IMR-90 (cell line): Measurements from ENCODE around the gene DIP2C.

ENCODE experiments used
- BHLHE40 ChIP-seq: fragments of 150-350 bp; IDR thresholded peaks from 2 replicates; pipeline ENCODE4 v1.6.1; 2016; ENCODE audit warnings: mild to moderate bottlenecking, low read depth, low read length
- CEBPB ChIP-seq: IDR thresholded peaks from 2 replicates; pipeline ENCODE4 v1.6.1; 2012; ENCODE audit warnings: low read depth, low read length, improper control_type of control experiment
- CHD1 ChIP-seq: IDR thresholded peaks from 2 replicates; pipeline ENCODE4 v1.6.1; 2012; ENCODE audit warnings: low read depth, low read length, improper control_type of control experiment
- MAFK ChIP-seq: IDR thresholded peaks from 2 replicates; pipeline ENCODE4 v1.6.1; 2012; ENCODE audit warnings: low read depth, low read length, improper control_type of control experiment
- MAZ ChIP-seq: IDR thresholded peaks from 2 replicates; pipeline ENCODE4 v1.6.1; 2012; ENCODE audit warnings: low read depth, mild to moderate bottlenecking, low read length, improper control_type of control experiment, moderate library complexity, borderline replicate concordance
- MXI1 ChIP-seq: IDR thresholded peaks from 2 replicates; pipeline ENCODE4 v1.6.1; 2012; ENCODE audit warnings: low read depth, mild to moderate bottlenecking, low read length, moderate library complexity, borderline replicate concordance
- NFE2L2 ChIP-seq: fragments of 150-350 bp; IDR thresholded peaks from 2 replicates; pipeline ENCODE4 v1.6.1; 2016; ENCODE audit warnings: low read depth, mild to moderate bottlenecking, low read length
- POLR2A ChIP-seq: IDR thresholded peaks from 2 replicates; pipeline ENCODE4 v1.6.1; 2012; ENCODE audit warnings: mild to moderate bottlenecking, low read depth, low read length
- RAD21 ChIP-seq: IDR thresholded peaks from 2 replicates; pipeline ENCODE4 v1.6.1; 2012; ENCODE audit warnings: low read length, improper control_type of control experiment
- RCOR1 ChIP-seq: IDR thresholded peaks from 2 replicates; pipeline ENCODE4 v1.6.1; 2012; ENCODE audit warnings: mild to moderate bottlenecking, low read length, improper control_type of control experiment; ENCODE audit not compliant: insufficient replicate concordance
- RFX5 ChIP-seq: IDR thresholded peaks from 2 replicates; pipeline ENCODE4 v1.8.0; 2012; ENCODE audit warnings: low read depth, mild to moderate bottlenecking, low read length, moderate library complexity
- SMC3 ChIP-seq: fragments of 150-350 bp; IDR thresholded peaks from 2 replicates; pipeline ENCODE4 v1.6.1; 2016; ENCODE audit warnings: low read depth, mild to moderate bottlenecking, antibody characterized with exemption, low read length, moderate library complexity
- TF ChIP-seq, protein P1 (sequence below): conservative IDR thresholded peaks from 2 replicates; pipeline ENCODE4 v1.5.1; 2012; ENCODE audit warnings: mild to moderate bottlenecking, low read depth, low read length, improper control_type of control experiment
- TF ChIP-seq, protein P2 (sequence below): fragments of 150-350 bp; IDR thresholded peaks from 2 replicates; pipeline ENCODE4 v1.6.1; 2017; ENCODE audit warnings: mild to moderate bottlenecking, antibody characterized with exemption, low read length, low read depth

DNA sequence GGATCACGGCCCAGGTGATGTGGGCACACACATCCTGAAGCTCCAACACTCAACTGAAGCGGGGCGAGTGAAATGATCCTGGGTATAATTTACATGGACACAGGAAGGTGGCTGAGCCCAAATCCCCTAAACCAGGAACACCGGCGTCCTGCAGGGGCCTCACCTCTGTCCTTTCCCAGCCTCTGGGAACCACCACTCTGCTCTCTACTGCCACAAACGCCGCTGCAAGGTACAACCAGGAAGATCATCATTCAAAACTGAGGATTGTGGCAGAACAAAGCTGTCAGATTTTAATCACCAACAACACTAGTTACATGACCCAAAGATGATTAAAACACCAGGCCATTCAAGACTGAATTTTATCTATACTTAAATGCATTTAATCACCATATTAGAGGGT, 104.0 kb downstream of the DIP2C start:
- TF ChIP-seq POLR2A: no peak
- TF ChIP-seq, protein P1, sequence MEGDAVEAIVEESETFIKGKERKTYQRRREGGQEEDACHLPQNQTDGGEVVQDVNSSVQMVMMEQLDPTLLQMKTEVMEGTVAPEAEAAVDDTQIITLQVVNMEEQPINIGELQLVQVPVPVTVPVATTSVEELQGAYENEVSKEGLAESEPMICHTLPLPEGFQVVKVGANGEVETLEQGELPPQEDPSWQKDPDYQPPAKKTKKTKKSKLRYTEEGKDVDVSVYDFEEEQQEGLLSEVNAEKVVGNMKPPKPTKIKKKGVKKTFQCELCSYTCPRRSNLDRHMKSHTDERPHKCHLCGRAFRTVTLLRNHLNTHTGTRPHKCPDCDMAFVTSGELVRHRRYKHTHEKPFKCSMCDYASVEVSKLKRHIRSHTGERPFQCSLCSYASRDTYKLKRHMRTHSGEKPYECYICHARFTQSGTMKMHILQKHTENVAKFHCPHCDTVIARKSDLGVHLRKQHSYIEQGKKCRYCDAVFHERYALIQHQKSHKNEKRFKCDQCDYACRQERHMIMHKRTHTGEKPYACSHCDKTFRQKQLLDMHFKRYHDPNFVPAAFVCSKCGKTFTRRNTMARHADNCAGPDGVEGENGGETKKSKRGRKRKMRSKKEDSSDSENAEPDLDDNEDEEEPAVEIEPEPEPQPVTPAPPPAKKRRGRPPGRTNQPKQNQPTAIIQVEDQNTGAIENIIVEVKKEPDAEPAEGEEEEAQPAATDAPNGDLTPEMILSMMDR: no peak
- TF ChIP-seq SMC3: no peak
- TF ChIP-seq RAD21: no peak
- no peak for TF ChIP-seq RFX5
- TF ChIP-seq RCOR1: no peak
- TF ChIP-seq CEBPB: no peak
- no peak for TF ChIP-seq CHD1
- TF ChIP-seq, protein P2, sequence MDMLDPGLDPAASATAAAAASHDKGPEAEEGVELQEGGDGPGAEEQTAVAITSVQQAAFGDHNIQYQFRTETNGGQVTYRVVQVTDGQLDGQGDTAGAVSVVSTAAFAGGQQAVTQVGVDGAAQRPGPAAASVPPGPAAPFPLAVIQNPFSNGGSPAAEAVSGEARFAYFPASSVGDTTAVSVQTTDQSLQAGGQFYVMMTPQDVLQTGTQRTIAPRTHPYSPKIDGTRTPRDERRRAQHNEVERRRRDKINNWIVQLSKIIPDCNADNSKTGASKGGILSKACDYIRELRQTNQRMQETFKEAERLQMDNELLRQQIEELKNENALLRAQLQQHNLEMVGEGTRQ: no peak
- no peak for TF ChIP-seq BHLHE40
- TF ChIP-seq MAZ: no peak
- no peak for TF ChIP-seq NFE2L2
- no peak for TF ChIP-seq MXI1
- TF ChIP-seq MAFK: no peak
